HG03520 (cell line): Measurements from ENCODE around the gene MEIS2.

ENCODE experiments used
- ATAC-seq: cut with Tn5 transposase; IDR thresholded peaks from one replicate; pipeline ENCODE4 v1.9.1; 2021; ENCODE audit warnings: mild to moderate bottlenecking, moderate library complexity; ENCODE audit not compliant: unreplicated experiment

Gene MEIS2

DNA sequence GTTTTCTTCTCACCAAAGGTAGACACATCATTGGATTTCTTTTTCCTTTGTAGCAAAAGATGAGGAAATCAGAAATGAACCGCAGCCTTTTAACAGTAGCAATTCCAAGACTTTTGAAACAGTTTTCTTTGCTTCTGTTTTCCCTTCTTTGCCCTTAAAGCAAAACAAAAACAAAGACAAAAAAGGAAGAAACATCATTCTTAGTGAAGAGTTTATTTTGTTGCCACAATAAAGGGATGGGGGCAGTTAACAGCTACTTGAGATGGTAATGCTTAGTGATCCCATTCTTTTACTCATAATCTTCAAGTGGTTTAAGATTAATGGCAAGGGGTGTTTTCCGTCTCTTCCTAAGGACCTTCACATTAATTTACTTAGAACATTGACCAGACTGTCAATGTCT is 218.8 kb downstream of the MEIS2 start:
- ATAC-seq = no peak

DNA sequence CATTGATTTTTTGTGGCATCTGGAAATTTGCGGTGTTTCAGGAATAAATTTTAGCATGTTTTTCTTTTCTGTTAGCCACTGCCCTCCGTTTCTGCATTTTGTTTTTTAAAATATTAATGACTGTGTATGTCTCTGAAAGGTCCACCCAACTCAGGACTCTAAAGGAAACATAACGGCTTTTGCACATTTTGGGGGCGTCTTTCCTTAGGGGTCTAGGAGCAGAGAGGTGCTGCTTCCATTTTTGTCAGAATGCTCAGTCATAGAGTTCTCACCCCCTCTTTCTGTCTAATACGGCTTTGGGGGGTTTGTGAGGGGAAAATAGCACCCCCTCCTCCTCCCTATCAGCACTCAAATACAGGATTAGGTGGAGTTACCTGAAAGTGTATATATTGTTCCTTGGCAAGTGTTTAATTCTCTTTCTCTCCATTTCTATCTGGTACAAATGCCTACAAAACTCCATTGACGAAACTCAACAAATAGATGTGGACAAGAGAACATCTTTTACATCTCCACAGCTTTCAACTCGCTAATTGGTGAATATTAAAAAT is 219.4 kb downstream of the MEIS2 start:
- ATAC-seq = no peak

DNA sequence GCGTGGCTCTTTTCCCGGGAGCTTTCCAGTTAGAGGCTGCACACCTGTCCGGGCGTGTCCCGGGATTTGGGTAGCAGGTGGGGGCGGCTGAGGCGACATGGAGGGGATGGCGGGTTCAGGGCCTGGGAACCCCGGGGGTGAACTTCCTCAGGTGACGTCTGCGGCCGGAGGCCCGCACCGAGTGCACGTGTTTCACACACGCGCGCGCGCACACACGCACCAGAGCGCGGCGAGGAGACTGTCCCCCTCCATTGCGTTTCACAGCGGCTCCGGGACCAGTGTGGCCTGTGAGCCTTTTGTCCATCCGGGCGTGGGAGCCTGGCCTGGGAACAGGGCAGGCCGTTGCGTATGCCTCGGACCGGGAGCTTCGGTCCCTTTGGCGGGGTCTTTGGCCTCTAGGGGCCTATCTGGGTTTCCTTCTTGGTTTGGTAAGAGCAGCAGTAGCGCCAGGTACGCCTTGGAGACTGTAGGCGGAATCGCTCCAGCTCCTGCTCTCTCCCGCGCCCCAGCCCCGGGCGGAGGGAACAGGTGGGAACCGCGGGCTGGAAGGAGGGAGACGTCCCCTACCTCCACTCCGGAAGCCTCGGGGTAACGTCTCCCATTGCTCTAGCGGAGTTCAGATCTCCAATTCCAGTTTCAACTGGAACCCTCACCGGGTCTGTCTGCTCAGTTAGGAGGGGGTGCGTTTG is 220.0 kb downstream of the MEIS2 start:
- no peak for ATAC-seq

DNA sequence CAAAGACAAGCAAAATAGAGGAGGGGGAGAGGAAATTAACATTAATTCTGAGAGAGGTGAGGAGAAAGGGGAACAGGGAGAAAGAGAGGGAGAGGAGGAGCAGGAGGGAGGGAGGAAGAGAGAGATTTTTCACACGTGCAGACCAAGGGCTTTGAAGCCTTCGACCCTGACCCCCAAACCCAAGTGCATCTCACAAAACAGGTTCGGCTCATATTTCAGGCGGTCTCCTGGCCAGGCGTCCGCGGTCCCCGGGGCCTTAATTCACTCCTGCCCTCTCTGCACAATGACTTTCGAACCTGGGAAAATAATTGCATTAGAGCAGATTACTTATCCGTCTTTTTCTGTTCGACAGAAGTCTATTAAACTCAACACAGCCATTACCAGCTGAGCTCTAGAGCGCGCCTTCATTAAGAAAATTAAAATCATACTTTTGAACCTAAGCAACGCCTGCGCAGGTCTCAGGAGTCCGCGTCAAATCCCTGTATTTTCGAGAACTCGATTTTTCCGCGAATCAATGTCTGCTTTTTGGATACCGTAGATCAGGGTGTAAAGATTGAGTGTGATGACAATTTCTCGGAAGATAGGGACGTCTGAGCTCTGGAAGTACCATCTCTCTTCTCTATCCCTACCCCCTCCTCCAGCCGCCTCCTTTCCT is 220.7 kb downstream of the MEIS2 start:
- ATAC-seq = no peak

DNA sequence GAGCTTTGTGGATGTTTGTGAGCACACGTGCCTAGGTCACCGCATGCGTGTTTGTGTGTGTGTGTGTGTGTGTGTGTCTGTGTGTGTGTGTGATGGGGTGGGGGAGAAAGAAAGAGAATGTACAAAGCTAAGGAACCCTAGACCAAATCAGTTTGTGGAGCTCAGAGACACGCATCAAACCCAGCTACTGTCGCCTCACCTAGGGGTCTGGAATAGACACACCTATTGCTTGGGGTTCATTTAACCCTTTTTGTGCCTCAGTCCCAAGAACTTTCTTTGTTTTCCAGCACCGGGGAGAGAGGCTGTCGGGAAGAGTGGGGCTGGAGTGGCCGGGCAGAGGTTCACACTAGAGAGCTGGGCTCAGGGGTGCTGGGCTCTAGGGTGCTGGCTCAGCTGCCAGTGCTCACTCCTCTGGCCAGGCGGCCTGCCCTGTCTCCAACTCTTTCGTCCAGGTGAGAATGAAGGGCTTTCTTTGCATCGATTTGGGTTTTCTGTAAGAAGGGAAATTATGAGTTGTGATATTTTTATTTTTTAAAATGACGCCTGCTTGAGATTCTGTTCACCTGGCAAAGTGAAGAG is 221.6 kb downstream of the MEIS2 start:
- ATAC-seq = no peak

DNA sequence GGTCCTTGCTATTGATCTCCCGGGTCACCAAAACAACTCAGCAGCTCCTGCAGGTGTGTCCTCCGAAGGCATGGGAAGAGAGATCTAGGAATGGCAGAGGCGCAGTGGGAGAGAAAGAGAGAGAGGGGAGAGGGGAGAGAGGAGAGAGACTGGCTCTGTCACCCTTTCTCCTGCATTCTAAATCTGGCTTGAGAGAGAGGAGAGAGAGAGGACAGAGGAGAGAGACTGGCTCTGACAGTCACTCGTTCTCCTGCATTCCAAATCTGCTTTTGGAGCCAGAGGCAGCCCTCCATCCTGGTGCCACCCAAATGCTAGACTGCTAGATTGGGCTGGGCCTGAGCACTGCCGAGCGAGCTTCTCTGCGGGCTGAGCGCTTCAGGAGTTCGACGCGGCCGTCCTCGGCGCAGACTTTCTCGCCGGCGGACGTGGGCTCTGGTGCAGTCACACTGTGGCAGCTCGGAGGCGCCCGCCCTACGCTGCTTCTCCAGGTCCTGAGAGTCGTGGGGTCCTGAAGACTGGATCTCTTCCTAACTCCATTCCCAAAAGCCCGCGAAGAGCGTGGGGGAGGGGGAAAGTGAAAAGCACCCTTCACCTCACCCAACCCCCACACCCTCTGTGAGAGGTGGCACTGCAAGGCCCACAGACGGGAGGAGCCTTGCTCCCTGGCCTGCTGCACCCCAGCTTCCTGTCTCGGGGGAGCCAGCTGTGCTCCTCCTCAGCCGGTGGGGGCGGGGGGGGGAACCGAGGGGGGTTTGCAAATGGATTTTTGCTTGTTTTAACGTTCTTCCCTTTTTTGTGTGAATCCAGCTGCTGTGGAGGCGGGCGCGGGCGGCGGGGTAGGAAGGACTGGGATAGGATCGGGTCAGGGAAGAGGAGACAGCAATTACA is 222.3 kb downstream of the MEIS2 start:
- no peak for ATAC-seq

DNA sequence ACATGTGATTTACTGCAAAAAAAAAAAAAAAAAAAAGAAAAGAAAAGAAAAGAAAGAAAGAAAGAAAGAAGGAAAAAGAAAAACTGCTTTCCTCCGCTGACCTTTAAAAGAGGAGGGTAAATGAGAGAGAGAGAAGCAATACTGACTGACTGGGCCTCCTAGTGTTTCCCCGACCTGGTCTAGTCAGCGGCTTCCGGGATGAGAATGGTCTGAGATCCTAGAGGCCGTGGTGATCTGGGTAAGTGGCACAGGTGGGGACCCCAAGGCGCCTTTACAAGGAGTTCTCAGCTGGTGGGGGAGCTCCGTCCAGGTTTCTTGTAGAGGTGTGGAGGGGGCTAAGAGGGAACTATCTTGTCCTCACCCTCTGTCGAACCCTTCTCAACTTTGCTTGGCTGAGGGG is 223.1 kb downstream of the MEIS2 start:
- ATAC-seq = no peak

DNA sequence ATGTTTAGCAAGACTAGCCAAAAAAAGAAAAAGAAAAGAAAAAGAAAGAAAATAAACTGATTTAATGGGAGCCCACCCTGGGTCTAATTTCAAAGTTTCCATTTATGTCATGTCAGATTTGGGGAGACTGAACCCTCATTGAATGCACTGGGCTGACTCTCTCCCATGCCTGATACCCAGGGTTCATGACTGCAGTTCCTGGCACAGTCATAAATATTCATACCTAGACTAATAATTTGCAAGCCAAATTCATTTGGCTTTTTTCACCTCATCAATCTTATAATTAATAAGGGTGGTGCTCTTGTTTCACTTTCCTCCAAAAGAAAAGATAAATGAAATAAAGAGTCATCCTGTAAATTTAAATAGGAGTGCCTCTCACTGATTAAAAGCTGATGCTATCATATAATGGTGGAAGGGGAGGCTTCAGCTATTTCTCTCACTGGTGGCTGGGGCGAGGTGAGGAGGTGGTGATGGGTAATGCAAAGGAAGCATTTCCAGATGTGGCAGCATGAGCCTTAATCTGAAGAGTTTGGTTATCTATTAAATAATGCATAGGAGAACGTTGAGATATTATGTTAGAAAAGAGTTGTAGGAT is 224.5 kb downstream of the MEIS2 start:
- ATAC-seq = no peak

DNA sequence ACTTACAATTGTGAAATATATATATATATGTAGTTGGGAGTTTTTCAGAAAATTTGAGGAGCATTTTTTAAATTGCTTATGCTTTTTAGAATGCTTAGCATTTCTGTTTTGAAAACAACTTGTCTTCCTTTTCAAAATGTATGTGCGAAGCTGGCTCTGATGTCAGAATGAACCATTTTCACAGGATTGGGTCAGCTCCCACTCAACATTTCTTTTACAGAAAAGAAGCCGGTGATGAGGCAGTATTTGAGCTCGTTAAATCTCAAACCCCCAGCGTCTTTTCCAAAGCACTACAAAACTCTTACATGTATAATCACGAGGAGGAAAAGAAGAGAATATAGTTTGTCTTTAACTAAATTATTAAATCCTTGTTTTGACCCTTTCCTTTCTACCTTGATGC is 225.4 kb downstream of the MEIS2 start:
- ATAC-seq = no peak

DNA sequence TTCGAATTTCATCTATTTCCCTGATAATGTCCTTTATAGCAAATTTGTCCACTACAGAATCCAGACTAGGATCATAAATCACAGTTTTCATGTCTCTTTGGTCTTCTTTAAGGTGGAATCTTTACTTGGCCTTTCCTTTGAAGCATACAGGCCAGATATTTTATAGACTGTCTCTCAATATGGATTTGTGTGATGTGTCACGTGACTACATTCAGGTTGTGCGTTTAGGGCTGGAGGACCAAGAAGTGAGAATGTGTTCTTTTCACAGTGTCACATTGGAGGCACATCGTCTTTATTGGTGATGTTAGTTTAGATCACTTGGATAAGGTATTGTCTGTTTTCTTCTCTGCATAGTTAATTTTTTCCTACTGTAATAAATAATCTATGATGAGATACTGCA is 232.9 kb downstream of the MEIS2 start:
- ATAC-seq = no peak

DNA sequence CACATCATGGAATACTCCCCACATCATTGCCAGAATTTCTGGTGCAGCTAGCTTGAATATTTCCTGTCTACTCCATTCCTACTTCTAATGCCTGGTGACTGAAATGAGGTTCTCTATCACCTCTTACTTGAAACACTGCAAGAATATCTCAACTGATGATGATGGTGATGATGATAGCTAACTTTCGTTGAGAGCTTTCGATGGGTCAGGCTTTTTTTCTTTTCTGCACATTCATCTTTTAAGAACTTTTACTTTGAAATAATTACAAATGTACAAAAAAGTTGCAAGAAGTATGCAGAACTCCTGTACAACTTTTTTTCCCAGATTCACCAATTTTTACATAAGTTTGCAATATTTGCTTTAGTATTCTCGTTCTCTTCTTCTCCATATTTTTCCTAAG is 233.5 kb downstream of the MEIS2 start:
- no peak for ATAC-seq

DNA sequence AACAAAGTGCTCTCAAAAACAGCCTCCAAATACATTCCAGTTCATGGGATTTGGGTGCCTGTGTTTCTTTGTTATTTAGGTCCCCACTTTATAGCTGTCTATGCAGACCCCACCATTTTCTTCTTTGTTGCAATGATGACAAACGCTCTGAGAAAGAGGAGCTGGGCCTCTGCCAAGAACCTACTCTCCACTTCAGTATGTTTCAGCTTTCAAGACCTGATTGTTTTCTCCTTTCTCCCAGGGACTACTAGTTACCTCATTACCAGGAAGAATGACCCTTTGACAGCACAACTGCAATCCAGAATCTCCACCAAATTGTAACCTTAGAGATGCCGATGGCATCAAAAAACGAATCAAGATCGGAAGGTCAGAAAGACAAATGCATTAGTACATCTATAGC is 236.8 kb downstream of the MEIS2 start:
- no peak for ATAC-seq

DNA sequence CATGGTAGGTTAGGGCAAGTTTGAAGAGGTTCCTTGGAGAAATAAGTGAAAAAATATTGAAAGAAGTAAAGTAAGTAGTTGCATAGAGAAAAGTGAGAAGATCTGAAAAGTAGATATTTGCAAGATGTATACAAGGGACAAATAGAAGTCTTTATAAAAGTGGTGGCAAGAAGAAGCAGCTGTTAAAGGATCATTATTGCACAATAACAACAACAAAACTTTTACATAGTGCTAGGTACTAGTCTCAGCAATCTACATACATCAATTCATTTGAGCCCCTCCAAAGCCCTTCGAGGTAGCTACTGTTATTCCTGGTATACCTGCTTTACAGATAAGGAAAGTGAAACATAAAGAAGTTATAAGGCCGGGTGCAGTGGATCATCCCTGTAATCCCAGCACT is 239.6 kb downstream of the MEIS2 start:
- no peak for ATAC-seq

DNA sequence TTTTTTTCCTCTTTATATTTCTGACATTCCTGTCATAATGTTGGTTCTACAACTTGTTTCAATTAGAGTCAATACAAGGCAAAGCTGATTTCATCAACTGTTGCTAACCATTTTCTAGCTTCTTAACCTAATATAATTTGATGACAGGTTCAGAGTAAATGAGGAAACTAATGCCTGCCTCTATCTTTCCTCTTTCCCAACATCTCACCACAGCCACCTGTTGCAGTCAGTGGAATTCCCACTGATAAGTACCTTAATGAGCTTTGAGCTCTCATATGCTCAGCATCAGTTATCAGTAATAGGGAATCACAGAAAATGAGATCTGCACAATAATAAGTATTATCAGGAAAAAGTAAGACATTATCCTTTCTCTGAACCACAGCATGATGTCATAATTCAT is 241.9 kb downstream of the MEIS2 start:
- no peak for ATAC-seq

DNA sequence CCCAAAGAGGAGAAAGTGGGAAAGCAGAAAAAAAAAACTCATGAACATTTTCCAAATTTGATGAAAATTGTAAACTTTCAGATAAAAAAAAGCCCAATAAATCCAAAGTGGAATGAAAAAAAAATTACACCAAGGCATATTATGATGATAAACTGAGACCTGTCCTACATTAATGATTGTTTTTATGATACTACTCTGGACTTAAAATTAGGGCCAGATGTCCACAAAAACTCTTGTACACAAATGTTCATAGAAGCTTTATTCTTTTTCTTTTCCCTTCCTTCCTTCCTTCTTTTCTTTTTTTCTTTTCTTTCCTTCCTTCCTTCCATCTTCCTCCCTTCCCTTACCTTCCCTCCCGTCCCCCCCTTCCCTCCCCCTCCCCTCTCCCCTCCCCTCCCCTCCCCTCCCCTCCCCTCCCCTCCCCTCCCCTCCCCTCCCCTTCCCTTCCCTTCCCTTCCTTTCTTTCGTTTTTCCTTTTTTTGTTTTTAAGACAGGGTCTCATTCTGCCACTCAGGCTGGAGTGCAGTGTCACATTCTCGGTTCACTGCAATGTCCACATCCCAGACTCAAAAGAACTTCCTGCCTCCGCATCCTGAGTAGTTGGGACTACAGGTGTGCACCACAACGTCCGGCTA is 243.9 kb downstream of the MEIS2 start:
- ATAC-seq = no peak

DNA sequence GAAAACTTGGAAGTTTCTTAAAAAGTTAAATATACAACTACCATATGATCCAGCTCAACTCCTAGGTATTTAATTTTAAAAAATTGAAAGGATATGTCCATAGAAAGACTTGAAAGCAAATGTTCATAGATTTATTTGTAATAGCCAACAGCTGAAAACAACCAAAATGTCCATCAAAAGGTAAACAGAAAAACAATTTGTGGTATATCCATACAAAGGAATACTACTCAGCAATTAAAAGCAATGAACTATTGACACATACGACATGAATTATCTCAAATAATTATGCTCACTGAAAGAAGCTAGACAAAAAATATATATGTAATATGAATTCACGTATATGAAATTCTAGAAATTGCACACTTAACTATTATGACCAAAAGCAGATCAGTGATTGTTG is 249.5 kb downstream of the MEIS2 start:
- ATAC-seq = no peak

DNA sequence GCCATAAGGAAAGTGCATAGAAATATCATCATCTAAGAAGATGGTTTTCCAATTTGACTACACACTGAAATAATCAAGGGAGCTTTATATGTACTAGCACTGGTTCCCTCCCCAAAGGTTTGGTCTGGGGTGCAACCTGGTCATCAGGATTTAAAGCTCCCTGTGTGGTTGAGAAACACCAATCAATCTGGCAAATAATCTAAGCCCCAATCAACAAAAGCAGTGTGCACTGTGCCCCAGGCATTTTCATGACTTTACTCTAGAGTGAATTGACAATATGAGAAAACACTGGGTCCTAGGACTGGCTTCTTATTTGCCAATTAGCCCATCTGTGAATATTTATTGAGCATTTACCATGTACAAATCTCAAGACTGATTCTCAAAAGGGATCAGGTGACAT is 255.1 kb downstream of the MEIS2 start:
- ATAC-seq = no peak

DNA sequence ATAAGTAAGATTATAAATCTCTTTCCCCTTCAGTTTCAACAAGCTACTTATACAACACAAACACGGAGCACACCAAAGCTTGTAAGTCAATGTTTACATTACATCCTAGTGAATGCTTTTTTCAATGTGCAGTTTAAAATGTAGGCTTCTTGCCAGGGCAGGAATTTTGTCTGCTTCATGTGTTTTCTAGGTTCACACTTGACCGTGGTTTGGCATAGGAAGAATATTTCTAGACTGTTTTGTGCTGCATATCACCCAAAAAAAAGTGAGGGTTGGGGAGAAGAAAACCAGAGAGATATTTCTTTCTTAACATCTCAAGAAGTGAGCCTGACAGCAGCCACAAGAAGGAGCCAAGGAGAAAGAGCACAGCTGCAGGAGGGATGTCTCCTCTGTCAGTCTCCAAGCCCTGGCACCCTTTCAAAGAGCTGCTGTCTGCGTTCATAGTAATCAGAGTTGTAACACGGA is 255.8 kb downstream of the MEIS2 start:
- ATAC-seq = no peak

DNA sequence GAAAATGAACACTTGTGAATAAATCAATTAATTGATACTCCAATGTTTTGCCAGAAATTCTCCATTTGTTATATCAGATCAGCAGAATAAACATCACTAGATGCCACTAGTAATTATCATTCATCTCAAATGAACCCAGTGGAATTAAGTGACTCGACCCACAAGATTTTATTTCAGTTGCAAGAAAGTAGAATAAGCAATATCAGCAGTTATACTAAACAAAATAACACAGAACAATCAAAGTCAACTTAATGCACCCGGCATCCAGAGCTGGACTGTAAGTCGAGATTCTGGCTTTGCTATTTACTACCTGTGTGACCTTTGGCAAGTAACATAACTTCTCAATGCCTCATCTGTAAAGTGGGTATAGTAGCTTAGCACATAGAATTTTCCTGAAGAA is 256.5 kb downstream of the MEIS2 start:
- no peak for ATAC-seq

DNA sequence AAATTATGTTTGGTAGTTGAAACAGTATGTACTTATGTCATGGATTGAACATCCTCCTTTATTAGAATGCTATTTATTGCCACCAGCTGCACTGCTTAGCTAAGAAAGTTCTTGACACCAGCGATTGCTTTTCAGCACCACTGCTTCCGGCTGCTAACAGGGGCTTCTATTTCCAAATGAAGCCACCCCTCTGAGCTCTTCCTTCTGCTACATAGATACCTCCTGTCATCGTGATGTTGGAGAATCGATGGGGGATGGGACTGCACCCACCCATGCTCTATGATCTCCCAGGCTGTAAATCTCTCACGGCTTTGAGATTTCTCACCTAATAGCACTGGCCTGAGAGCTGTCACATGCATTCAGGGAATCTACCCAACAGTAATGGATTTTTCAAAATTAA is 259.2 kb downstream of the MEIS2 start:
- ATAC-seq = no peak
